AG04450 (cell line): ENCODE measurements around the gene NRROS. TPM values are rescaled to one million over a fixed set of nuclear protein-coding genes. Genes with fewer than 3 reads are reported as not detected.

Experiments
- CTCF ChIA-PET: fragments of 300-600, 350-600 bp; formaldehyde crosslinking; extraction: SDS; loops from one replicate; lab custom pipeline; 2022; ENCODE audit warnings: antibody characterized with exemption, inconsistent platforms; lab: Charles Lee
- POLR2A ChIA-PET: fragments of 350-600 bp; formaldehyde crosslinking; extraction: SDS; loops from one replicate; lab custom pipeline; 2021; ENCODE audit warnings: antibody characterized with exemption, inconsistent platforms; lab: Yijun Ruan, JAX
- DNase-seq: peaks from one replicate; pipeline ENCODE4 v3.0.0-alpha.2; 2011; ENCODE audit warnings: low read depth, low spot score
- H3K27ac ChIP-seq: one replicate; pipeline ENCODE4 v1.5.1; 2012; ENCODE audit warnings: low read depth, low read length, control low read depth
- H3K27me3 ChIP-seq: one replicate; pipeline ENCODE4 v1.6.0; 2012; ENCODE audit warnings: low read length; ENCODE audit not compliant: control insufficient read depth, insufficient read depth
- H3K4me3 ChIP-seq: 2 replicates; pipeline ENCODE4 v1.5.1; 2011; ENCODE audit warnings: mild to moderate bottlenecking, low read depth, low read length, control low read depth
- H3K9me3 ChIP-seq: 2 replicates; pipeline ENCODE4 v1.5.1; 2012; ENCODE audit warnings: low read length; ENCODE audit not compliant: control insufficient read depth, insufficient read depth
- polyA plus RNA-seq: library from polyadenylated mRNA; depleted of rRNA; stranded (reverse); fragments of >200 nt; gene quantifications from 2 replicates; pipeline ENCODE4 v1.2.3, GENCODE V29; 2011
- TF ChIP-seq, protein P1 (sequence below): IDR thresholded peaks from 2 replicates; pipeline ENCODE4 v1.5.1; 2011; ENCODE audit warnings: low read depth, low read length, control low read depth, inconsistent platforms

Gene NRROS
- polyA plus RNA-seq, 1 experiment: 0.11 TPM

DNA sequence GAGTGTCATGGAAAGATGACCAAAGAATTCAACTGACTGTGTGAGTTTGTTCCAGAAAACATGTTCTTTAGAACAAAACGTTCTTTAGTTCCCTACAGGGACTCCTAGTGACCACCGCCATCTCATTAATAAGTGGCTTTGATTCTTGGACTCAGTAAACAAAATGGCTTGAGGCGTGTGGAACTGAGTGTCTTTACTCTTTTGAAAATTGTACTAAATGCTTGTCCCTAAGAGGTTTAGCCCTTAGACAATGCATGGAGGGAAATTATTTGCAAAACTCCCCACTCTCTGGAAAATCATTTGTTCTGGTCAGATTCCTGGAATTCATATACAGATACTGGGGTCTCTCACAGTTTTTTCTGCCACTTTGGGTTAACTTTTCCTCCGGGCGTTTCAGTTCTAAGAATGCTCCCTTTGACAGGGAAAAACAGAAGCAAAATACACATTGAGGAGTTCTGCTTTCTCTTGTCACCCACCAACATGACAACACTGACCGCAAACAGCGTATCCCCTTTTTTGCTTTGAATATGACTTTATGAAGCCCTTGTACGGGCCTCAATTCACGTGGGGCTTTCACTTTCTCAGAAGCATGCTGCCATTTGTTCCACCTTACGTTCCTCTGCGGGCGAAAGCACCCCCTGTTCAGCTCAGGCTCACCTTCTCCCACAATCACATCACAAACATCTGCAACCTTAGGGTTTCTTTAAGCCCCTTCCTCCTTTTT is 15.3 kb upstream of the NRROS start:
- Histone ChIP-seq H3K9me3 (no peaks in the 10 kb centered on the region; the same call in 1 of the 2 replicates), H3K4me3 (no peak overlapping the region), H3K27ac (no peak overlapping the region), H3K27me3 (peaks cover 7% of the 10 kb centered on the region)
- TF ChIP-seq, protein P1, sequence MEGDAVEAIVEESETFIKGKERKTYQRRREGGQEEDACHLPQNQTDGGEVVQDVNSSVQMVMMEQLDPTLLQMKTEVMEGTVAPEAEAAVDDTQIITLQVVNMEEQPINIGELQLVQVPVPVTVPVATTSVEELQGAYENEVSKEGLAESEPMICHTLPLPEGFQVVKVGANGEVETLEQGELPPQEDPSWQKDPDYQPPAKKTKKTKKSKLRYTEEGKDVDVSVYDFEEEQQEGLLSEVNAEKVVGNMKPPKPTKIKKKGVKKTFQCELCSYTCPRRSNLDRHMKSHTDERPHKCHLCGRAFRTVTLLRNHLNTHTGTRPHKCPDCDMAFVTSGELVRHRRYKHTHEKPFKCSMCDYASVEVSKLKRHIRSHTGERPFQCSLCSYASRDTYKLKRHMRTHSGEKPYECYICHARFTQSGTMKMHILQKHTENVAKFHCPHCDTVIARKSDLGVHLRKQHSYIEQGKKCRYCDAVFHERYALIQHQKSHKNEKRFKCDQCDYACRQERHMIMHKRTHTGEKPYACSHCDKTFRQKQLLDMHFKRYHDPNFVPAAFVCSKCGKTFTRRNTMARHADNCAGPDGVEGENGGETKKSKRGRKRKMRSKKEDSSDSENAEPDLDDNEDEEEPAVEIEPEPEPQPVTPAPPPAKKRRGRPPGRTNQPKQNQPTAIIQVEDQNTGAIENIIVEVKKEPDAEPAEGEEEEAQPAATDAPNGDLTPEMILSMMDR: no peak
- ChIA-PET POLR2A (no interaction called here), CTCF (no interaction called here)
- DNase-seq: no peak

DNA sequence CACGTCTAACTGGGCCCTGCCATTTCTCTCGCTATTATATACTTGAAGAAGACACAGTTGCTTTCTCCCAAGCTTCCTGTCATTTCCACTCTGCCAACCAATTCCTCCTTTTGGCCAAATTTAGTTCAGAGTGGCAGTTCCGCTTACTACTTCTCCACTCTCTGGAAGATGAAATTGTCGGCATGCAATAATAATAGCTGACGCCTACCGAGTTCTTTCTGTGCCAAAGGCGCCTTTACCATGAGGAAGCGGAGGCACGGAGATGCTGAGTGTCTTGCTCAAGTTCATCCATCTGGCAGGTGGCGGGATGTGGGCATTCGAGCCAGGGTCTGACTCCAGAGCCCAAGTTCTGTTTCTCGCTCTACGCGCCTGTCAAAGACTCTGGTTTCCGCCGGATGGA is 14.6 kb upstream of the NRROS start:
- Histone ChIP-seq H3K9me3 (no peaks in the 10 kb centered on the region; the same call in 1 of the 2 replicates), H3K27ac (no peak overlapping the region), H3K27me3 (peaks cover 7% of the 10 kb centered on the region), H3K4me3 (no peak overlapping the region)
- TF ChIP-seq, protein P1: no peak
- no peak for DNase-seq
- POLR2A ChIA-PET: no interaction called here
- CTCF ChIA-PET: no interaction called here

DNA sequence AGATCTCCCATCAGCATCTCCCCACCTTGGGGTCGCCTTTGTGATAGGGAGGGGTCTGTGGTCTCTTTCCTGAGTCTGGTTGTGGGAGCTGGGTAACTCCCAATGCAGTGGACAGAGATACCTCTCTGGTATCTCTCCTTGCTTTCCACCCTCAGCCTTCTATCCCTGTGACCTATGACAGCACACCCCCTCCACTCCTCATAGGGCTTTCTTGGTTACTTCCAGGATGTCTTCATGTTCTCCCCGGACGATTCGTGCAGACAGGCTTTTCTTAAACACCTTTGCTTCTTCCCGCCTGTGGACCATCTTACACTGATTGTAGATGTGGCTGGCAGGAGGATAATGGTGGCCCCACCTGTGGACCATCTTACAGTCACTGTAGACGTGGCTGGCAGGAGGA is 14.2 kb upstream of the NRROS start:
- Histone ChIP-seq H3K27me3 (peaks cover 7% of the 10 kb centered on the region), H3K9me3 (no peaks in the 10 kb centered on the region; the same call in 1 of the 2 replicates), H3K4me3 (no peak overlapping the region), H3K27ac (no peak overlapping the region)
- TF ChIP-seq, protein P1: no peak
- ChIA-PET POLR2A (no interaction called here), CTCF (no interaction called here)
- no peak for DNase-seq

DNA sequence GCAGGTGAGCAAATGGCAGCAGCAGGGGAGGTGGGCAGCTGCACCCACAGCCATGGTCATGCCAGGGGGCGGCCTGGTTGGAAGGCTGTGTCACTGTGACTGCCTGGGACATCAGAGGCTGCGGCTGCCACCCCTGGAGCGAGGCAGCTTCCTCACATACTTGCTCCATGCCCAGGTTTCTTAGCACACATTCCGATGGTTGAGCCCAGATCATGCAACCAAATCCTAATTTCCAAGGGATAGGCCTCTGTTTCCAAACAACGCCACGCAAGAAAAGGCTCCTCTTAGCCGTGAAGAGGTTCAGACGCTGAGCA is 11.6 kb upstream of the NRROS start:
- no peak for DNase-seq
- TF ChIP-seq, protein P1: no peak
- Histone ChIP-seq H3K9me3 (no peaks in the 10 kb centered on the region; the same call in 1 of the 2 replicates), H3K4me3 (no peak overlapping the region), H3K27me3 (peaks cover 7% of the 10 kb centered on the region), H3K27ac (no peak overlapping the region)
- POLR2A ChIA-PET: no interaction called here
- CTCF ChIA-PET: no interaction called here

DNA sequence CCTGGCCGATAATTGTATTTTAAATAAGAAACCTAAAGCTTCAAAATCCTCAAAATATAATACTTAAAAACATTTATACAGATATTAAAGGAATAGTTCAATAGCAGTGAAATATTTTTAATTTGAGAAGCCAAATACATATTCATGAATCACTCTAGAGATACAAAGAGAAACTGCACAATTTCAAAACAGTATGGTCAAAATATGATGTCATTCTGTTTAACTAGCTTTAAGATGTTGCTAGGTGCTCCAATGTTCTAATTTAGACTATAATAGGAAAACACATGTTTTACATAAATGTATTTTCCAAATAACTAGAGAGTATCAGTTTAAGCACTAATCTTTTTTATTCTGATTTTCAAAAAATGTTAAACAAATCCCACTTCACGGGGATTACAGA is 10.3 kb upstream of the NRROS start:
- TF ChIP-seq, protein P1: no peak
- ChIA-PET CTCF (interaction anchor here (0.8 to 1.3 kb wide), 2 partner anchors 20 to 21 kb away, joined by 4 read pairs; no protein-coding TSS in a partner anchor), POLR2A (no interaction called here)
- Histone ChIP-seq H3K9me3 (no peaks in the 10 kb centered on the region; the same call in 1 of the 2 replicates), H3K27me3 (peaks cover 7% of the 10 kb centered on the region), H3K4me3 (no peak overlapping the region), H3K27ac (no peak overlapping the region)
- DNase-seq: no peak
